IMR-90 (cell line): ENCODE results near the gene PEX5L. TPM values are rescaled to one million over a fixed set of nuclear protein-coding genes. Genes with fewer than 3 reads are reported as not detected.

Source experiments
- ATAC-seq: fragments of 200-7000 bp; cut with Tn5 transposase; 2 replicates; pipeline ENCODE4 v1.9.1; 2020; ENCODE audit warnings: low read depth, mild to moderate bottlenecking, moderate library complexity
- BruUV-seq: library from RNA; stranded (reverse); fragments of 400-500 nt; replicated peaks from 2 replicates; lab custom pipeline; 2021; lab: Mats Ljungman, UMichigan
- CTCF ChIA-PET: fragments of 300-600 bp; formaldehyde crosslinking; extraction: SDS; loops from one replicate; lab custom pipeline; 2021; ENCODE audit warnings: antibody characterized with exemption; lab: Yijun Ruan, JAX
- POLR2A ChIA-PET: fragments of 300-600 bp; sonication (Branson Sonifier 250); formaldehyde crosslinking; loops from one replicate; lab custom pipeline; 2022; ENCODE audit warnings: antibody characterized with exemption; ENCODE audit not compliant: unreplicated experiment; lab: Charles Lee
- DNase-seq: peaks from one replicate; pipeline ENCODE4 v3.0.0; 2013
- H2AFZ ChIP-seq: replicated peaks from 2 replicates; pipeline ENCODE3; 2013; ENCODE audit warnings: low read length, mild to moderate bottlenecking; ENCODE audit not compliant: poor library complexity
- H2AK5ac ChIP-seq: 2 replicates; pipeline ENCODE4 v1.6.1; 2013; ENCODE audit warnings: low read depth, low read length, inconsistent platforms
- H2AK9ac ChIP-seq: replicated peaks from 2 replicates; pipeline ENCODE3; 2013; ENCODE audit warnings: mild to moderate bottlenecking, low read depth, low read length, moderate library complexity; ENCODE audit not compliant: poor library complexity
- H2BK120ac ChIP-seq: 2 replicates; pipeline ENCODE4 v1.6.1; 2013; ENCODE audit warnings: low read depth, low read length, inconsistent platforms
- H2BK15ac ChIP-seq: 3 replicates; pipeline ENCODE4 v1.6.1; 2013; ENCODE audit warnings: low read depth, low read length, inconsistent platforms
- H2BK20ac ChIP-seq: 2 replicates; pipeline ENCODE4 v1.6.1; 2013; ENCODE audit warnings: low read depth, mild to moderate bottlenecking, inconsistent platforms, low read length, moderate library complexity
- H2BK5ac ChIP-seq: 2 replicates; pipeline ENCODE4 v1.6.1; 2013; ENCODE audit warnings: mild to moderate bottlenecking, low read depth, low read length, inconsistent platforms; ENCODE audit not compliant: poor library complexity, severe bottlenecking
- H3K14ac ChIP-seq: replicated peaks from 2 replicates; pipeline ENCODE4 v1.6.1; 2013; ENCODE audit warnings: low read depth, low read length, inconsistent platforms
- H3K18ac ChIP-seq: 2 replicates; pipeline ENCODE4 v1.6.1; 2013; ENCODE audit warnings: low read depth, low read length, control low read depth
- H3K23ac ChIP-seq: 2 replicates; pipeline ENCODE4 v1.6.1; 2013; ENCODE audit warnings: low read depth, low read length, inconsistent platforms
- H3K27ac ChIP-seq: 2 replicates; pipeline ENCODE4 v1.5.1; 2013; ENCODE audit warnings: mild to moderate bottlenecking, control low read depth, low read length; ENCODE audit not compliant: insufficient read depth
- H3K27me3 ChIP-seq: 2 replicates; pipeline ENCODE4 v1.6.1; 2013; ENCODE audit warnings: low read length; ENCODE audit not compliant: control insufficient read depth, insufficient read depth
- H3K36me3 ChIP-seq: 2 replicates; pipeline ENCODE4 v1.6.1; 2013; ENCODE audit warnings: low read length, mixed read lengths; ENCODE audit not compliant: control insufficient read depth, insufficient read depth
- H3K4ac ChIP-seq: 2 replicates; pipeline ENCODE4 v1.6.1; 2013; ENCODE audit warnings: low read depth, low read length, inconsistent platforms
- H3K4me1 ChIP-seq: 2 replicates; pipeline ENCODE4 v1.6.1; 2013; ENCODE audit warnings: low read length, mixed read lengths; ENCODE audit not compliant: control insufficient read depth, insufficient read depth
- H3K4me2 ChIP-seq: 2 replicates; pipeline ENCODE4 v1.6.1; 2013; ENCODE audit warnings: low read depth, mild to moderate bottlenecking, control low read depth, low read length, moderate library complexity
- H3K4me3 ChIP-seq: 2 replicates; pipeline ENCODE4 v1.5.1; 2013; ENCODE audit warnings: low read depth, mild to moderate bottlenecking, control low read depth, low read length, moderate library complexity; ENCODE audit not compliant: insufficient read depth
- H3K56ac ChIP-seq: 2 replicates; pipeline ENCODE4 v1.6.1; 2013; ENCODE audit warnings: low read length, inconsistent platforms; ENCODE audit not compliant: insufficient read depth; ENCODE audit errors: extremely low read depth
- H3K79me1 ChIP-seq, 2 experiments: 2 replicates each; pipeline ENCODE4 v1.6.1; 2013; ENCODE audit warnings: low read length in 2 of 2, inconsistent platforms in 1 of 2, low read depth in 1 of 2
- H3K9ac ChIP-seq: 2 replicates; pipeline ENCODE4 v1.6.1; 2013; ENCODE audit warnings: low read depth, low read length, control low read depth
- H3K9me1 ChIP-seq: 2 replicates; pipeline ENCODE4 v1.6.1; 2013; ENCODE audit warnings: low read length, inconsistent platforms; ENCODE audit not compliant: insufficient read depth
- H3K9me3 ChIP-seq: 2 replicates; pipeline ENCODE4 v1.6.1; 2013; ENCODE audit warnings: low read length; ENCODE audit not compliant: control insufficient read depth, insufficient read depth
- H4K20me1 ChIP-seq: 2 replicates; pipeline ENCODE4 v1.6.1; 2013; ENCODE audit warnings: low read length, inconsistent platforms; ENCODE audit not compliant: insufficient read depth
- H4K5ac ChIP-seq: 2 replicates; pipeline ENCODE4 v1.6.1; 2013; ENCODE audit warnings: mild to moderate bottlenecking, low read depth, low read length, control low read depth
- H4K8ac ChIP-seq, 2 experiments: 2 replicates each; pipeline ENCODE4 v1.6.1; 2013; ENCODE audit warnings: low read depth in 2 of 2, low read length in 2 of 2, control low read depth in 1 of 2, inconsistent platforms in 1 of 2
- H4K91ac ChIP-seq: 2 replicates; pipeline ENCODE4 v1.6.1; 2013; ENCODE audit warnings: low read depth, low read length, inconsistent platforms; ENCODE audit not compliant: insufficient read depth
- CTCF ChIP-seq: conservative IDR thresholded peaks from 2 replicates; pipeline ENCODE4 v1.5.1; 2012; ENCODE audit warnings: mild to moderate bottlenecking, low read depth, low read length, improper control_type of control experiment
- USF2 ChIP-seq: fragments of 150-350 bp; IDR thresholded peaks from 2 replicates; pipeline ENCODE4 v1.6.1; 2017; ENCODE audit warnings: mild to moderate bottlenecking, antibody characterized with exemption, low read length, low read depth
- WGBS, 2 experiments: methylation state at CpG; one replicate each; pipeline versions ENCODE4 v1.1.5 to v1.1.7; 2013; ENCODE audit warnings: missing lambda C conversion rate in 2 of 2; ENCODE audit not compliant: insufficient read length in 1 of 2; ENCODE audit errors: extremely low coverage in 2 of 2; 5-methylcytosine and 5-hydroxymethylcytosine counted together
- dilution Hi-C: fragments of 300-500 bp; cut with HindIII; formaldehyde crosslinking; loops from one replicate; pipeline ENCODE4 v1.14.3; 2018; ENCODE audit warnings: low sequenced_read_pairs; ENCODE audit not compliant: unreplicated experiment
- in situ Hi-C: fragments of 300-500 bp; cut with MboI; formaldehyde crosslinking; loops from 3 replicates; pipeline ENCODE4 v1.14.3; 2019; ENCODE audit warnings: low sequenced_read_pairs, inconsistent platforms, mixed read lengths
- intact Hi-C: fragments of 100-400 bp; cut with micrococcal nuclease; formaldehyde crosslinking; loops from 2 replicates; pipeline ENCODE4 v1.10.0; 2022
- polyA plus RNA-seq, 3 experiments: library from polyadenylated mRNA; depleted of rRNA; stranded (reverse); fragments of >200 nt; gene quantifications; 2 replicates each; pipeline ENCODE4 v1.2.3, GENCODE V29; 2012; ENCODE audit warnings: low replicate concordance in 1 of 3
- total RNA-seq: library from RNA; depleted of rRNA; stranded (reverse); fragments of >200 nt; gene quantifications from 2 replicates; pipeline ENCODE4 v1.2.3, GENCODE V29; 2012

PEX5L gene
- total and polyA plus RNA-seq, 2 of the 4 experiments (the other 2 are of a cell fraction): not detected

GRCh38 chr3:179962629-179963387 lies 73.9 kb downstream of the PEX5L start:
- Histone ChIP-seq H4K8ac (no peak overlapping the region), H3K4ac (no peak overlapping the region), H3K27ac (no peak overlapping the region), H3K36me3 (no peaks in the 10 kb centered on the region), H3K56ac (no peak overlapping the region), H2BK15ac (no peak overlapping the region), H3K4me2 (no peak overlapping the region), H3K9me1 (no peaks in the 10 kb centered on the region), H4K20me1 (no peaks in the 10 kb centered on the region), H2BK5ac (no peak overlapping the region), H3K27me3 (no peaks in the 10 kb centered on the region), H2BK20ac (no peak overlapping the region), H3K18ac (no peak overlapping the region), H3K9me3 (no peaks in the 10 kb centered on the region), H3K4me3 (no peak overlapping the region), H3K79me1 (no peaks in the 10 kb centered on the region), H2AK9ac (no peak overlapping the region), H3K4me1 (no peaks in the 10 kb centered on the region), H4K5ac (no peak overlapping the region), H4K91ac (no peak overlapping the region), H2BK120ac (no peak overlapping the region), H2AFZ (no peak overlapping the region), H3K14ac (no peak overlapping the region), H2AK5ac (no peak overlapping the region), H3K23ac (no peak overlapping the region), H3K9ac (no peak overlapping the region)
- ATAC-seq (no peak), DNase-seq (no peak)
- CTCF ChIA-PET: no interaction called here
- in situ Hi-C loops (no loop called here), dilution Hi-C loops (no loop called here), intact Hi-C loops (no loop called here)
- no CpG with 5 or more reads among the region's 1 CpG for WGBS, 2 experiments
- BruUV-seq: no TSS peak
- no peak for TF ChIP-seq CTCF
- TF ChIP-seq USF2: no peak
- POLR2A ChIA-PET: no interaction called here
